ENCODE results near the gene CDCA3.

The CDCA3 gene

GRCh38 chr12:6816598-6816997 is 34.5 kb downstream of the CDCA3 start:
- Mint-ChIP-seq H3K9me3 (no peaks in the 10 kb centered on the region), H3K4me3 (no peak overlapping the region), H3K27ac (peak overlapping the region; percentile 45), H3K4me1 (ENCODE audit: low read depth) (peaks cover 15% of the 10 kb centered on the region), H3K27me3 (ENCODE audit: low read depth) (no peaks in the 10 kb centered on the region), H3K36me3 (ENCODE audit: low read depth) (peaks cover 54% of the 10 kb centered on the region)

- Mint-ChIP-seq H3K27ac (no peak overlapping the region), H3K9me3 (no peaks in the 10 kb centered on the region), H3K4me1 (ENCODE audit: low read depth) (peaks cover 14% of the 10 kb centered on the region), H3K4me3 (no peak overlapping the region), H3K27me3 (ENCODE audit: low read depth) (no peaks in the 10 kb centered on the region), H3K36me3 (ENCODE audit: low read depth) (peaks cover 57% of the 10 kb centered on the region)
Observed at GRCh38 chr12:6813363-6813762, 37.7 kb downstream of the CDCA3 start.

GRCh38 chr12:6810758-6811157 is 40.3 kb downstream of the CDCA3 start:
- Mint-ChIP-seq H3K4me1 (ENCODE audit: low read depth) (peaks cover 14% of the 10 kb centered on the region), H3K27me3 (ENCODE audit: low read depth) (no peaks in the 10 kb centered on the region), H3K4me3 (no peak overlapping the region), H3K36me3 (ENCODE audit: low read depth) (peaks cover 42% of the 10 kb centered on the region), H3K27ac (peak overlapping the region; percentile 8), H3K9me3 (no peaks in the 10 kb centered on the region)

- H3K4me1 Mint-ChIP-seq (ENCODE audit: low read depth) = peaks cover 15% of the 10 kb centered on the region
Observed at GRCh38 chr12:6809056-6809455, 42.0 kb downstream of the CDCA3 start.

GRCh38 chr12:6807170-6807569 is 43.9 kb downstream of the CDCA3 start:
- H3K4me3 Mint-ChIP-seq = no peak overlapping the region
- peaks cover 14% of the 10 kb centered on the region for H3K4me1 Mint-ChIP-seq (ENCODE audit: low read depth)
- no peaks in the 10 kb centered on the region for H3K9me3 Mint-ChIP-seq
- no peaks in the 10 kb centered on the region for H3K27me3 Mint-ChIP-seq (ENCODE audit: low read depth)
- H3K36me3 Mint-ChIP-seq (ENCODE audit: low read depth) = peaks cover 38% of the 10 kb centered on the region
- no peak overlapping the region for H3K27ac Mint-ChIP-seq

More at GRCh38 chr12:6809056-6809455, 42.0 kb downstream of the CDCA3 start:
- H3K27me3 Mint-ChIP-seq (ENCODE audit: low read depth) = no peaks in the 10 kb centered on the region
- no peak overlapping the region for H3K27ac Mint-ChIP-seq
- H3K36me3 Mint-ChIP-seq (ENCODE audit: low read depth) = peaks cover 37% of the 10 kb centered on the region
- H3K4me3 Mint-ChIP-seq = no peak overlapping the region
- no peaks in the 10 kb centered on the region for H3K9me3 Mint-ChIP-seq

GRCh38 chr12:6799147-6799546 is 51.9 kb downstream of the CDCA3 start:
- no peak overlapping the region for H3K27ac Mint-ChIP-seq
- peaks cover 57% of the 10 kb centered on the region for H3K36me3 Mint-ChIP-seq (ENCODE audit: low read depth)
- no peak overlapping the region for H3K4me3 Mint-ChIP-seq
- no peaks in the 10 kb centered on the region for H3K9me3 Mint-ChIP-seq
- H3K4me1 Mint-ChIP-seq (ENCODE audit: low read depth) = peaks cover 33% of the 10 kb centered on the region
- no peaks in the 10 kb centered on the region for H3K27me3 Mint-ChIP-seq (ENCODE audit: low read depth)

Measured in T-helper 1 cell treated with Interleukin-12 subunit alpha and Interleukin-12 subunit beta and Interleukin-4 antibody, amounts not matched to agents 30 μg/mL and 1 μg/mL, for 36 hours (primary cell).